GM23338 (cell line): ENCODE data around the gene PKNOX2.

Experiments used
- CTCF ChIP-seq, 2 experiments: fragments of 200-600 bp in 1 of 2; sonication (generic) in 1 of 2; conservative IDR thresholded peaks; 2 replicates each; pipeline versions ENCODE4 v1.5.1 to v1.6.1; 2016 to 2017; ENCODE audit warnings: antibody characterized with exemption in 2 of 2, low read depth in 2 of 2, mild to moderate bottlenecking in 2 of 2, moderate library complexity in 1 of 2
- EZH2 ChIP-seq: fragments of 200-600 bp; sonication (generic); IDR thresholded peaks from one replicate; pipeline ENCODE4 v1.8.0; 2017; ENCODE audit warnings: antibody characterized with exemption, mild to moderate bottlenecking, low read depth; ENCODE audit not compliant: unreplicated experiment
- POLR2AphosphoS5 ChIP-seq: IDR thresholded peaks from 2 replicates; pipeline ENCODE4 v1.6.1; 2016; ENCODE audit warnings: antibody characterized with exemption, low read depth

- TF ChIP-seq EZH2: no peak
- no peak for TF ChIP-seq POLR2AphosphoS5
- no peak for TF ChIP-seq CTCF (conservative IDR thresholded peaks at IDR 0.05; ENCODE audit: low read depth in 2 of 2)
Observed at GRCh38 chr11:125431481-125431880, 266.9 kb downstream of the PKNOX2 start.
